HCT116 (cell line): ENCODE results near the gene CA10. TPM values are rescaled to one million over a fixed set of nuclear protein-coding genes. Genes with fewer than 3 reads are reported as not detected.

Source experiments
- ATAC-seq: fragments of 200-7000 bp; cut with Tn5 transposase; 2 replicates; pipeline ENCODE4 v1.9.1; 2020; ENCODE audit warnings: mild to moderate bottlenecking, moderate library complexity
- BruUV-seq: library from RNA; stranded (reverse); fragments of 400-500 nt; replicated peaks from 2 replicates; lab custom pipeline; 2021; lab: Mats Ljungman, UMichigan
- CTCF ChIA-PET: fragments of 300-600 bp; sonication (Branson Sonifier 250); formaldehyde crosslinking; loops from one replicate; lab custom pipeline; 2021; ENCODE audit warnings: antibody characterized with exemption; lab: Charles Lee
- POLR2A ChIA-PET: fragments of 300-600, 350-600 bp; sonication (Branson Sonifier 250); formaldehyde crosslinking; loops from one replicate; lab custom pipeline; 2021; ENCODE audit warnings: antibody characterized with exemption; lab: Charles Lee
- RAD21 ChIA-PET, 2 experiments: fragments of 300-600 bp; sonication (Branson Sonifier 250); formaldehyde crosslinking; loops; one replicate each; lab custom pipeline; 2023; ENCODE audit warnings: low total read pairs in 2 of 2; ENCODE audit not compliant: uncharacterized antibody in 2 of 2, unreplicated experiment in 2 of 2, low non-redundant PET in 1 of 2; lab: Charles Lee
- DNase-seq: peaks from one replicate; pipeline ENCODE4 v3.0.0-alpha.2; 2010; ENCODE audit warnings: low read depth, low spot score
- H2AFZ ChIP-seq: fragments of 200-600 bp; shearing (Covaris generic), sonication (generic); 2 replicates; pipeline ENCODE4 v1.6.1; 2017; ENCODE audit warnings: low read depth, mixed run types, mixed read lengths, antibody characterized with exemption, low read length; ENCODE audit not compliant: poor library complexity, severe bottlenecking
- H3K27ac ChIP-seq: 2 replicates; pipeline ENCODE4 v1.5.1; 2012; ENCODE audit warnings: low read depth, low read length
- H3K27me3 ChIP-seq: fragments of 200-600 bp; sonication (generic); 2 replicates; pipeline ENCODE4 v1.6.1; 2016; ENCODE audit warnings: mixed run types, low read length, mixed read lengths; ENCODE audit not compliant: insufficient read depth
- H3K36me3 ChIP-seq, 2 experiments: fragments of 200-500 bp in 1 of 2; fragments of 200-600 bp in 1 of 2; sonication (Bioruptor generic) in 1 of 2; sonication (generic) in 1 of 2; 2 replicates each; pipeline versions ENCODE4 v1.5.1 to v1.6.1; 2014 to 2016; ENCODE audit warnings: low read length in 2 of 2, inconsistent platforms in 1 of 2, mixed read lengths in 1 of 2, mixed run types in 1 of 2; ENCODE audit not compliant: insufficient read depth in 2 of 2, control insufficient read depth in 1 of 2
- H3K4me1 ChIP-seq, 2 experiments: fragments of 200-600 bp in 1 of 2; sonication (generic) in 1 of 2; 2 replicates each; pipeline versions ENCODE4 v1.5.1 to v1.6.1; 2012 to 2017; ENCODE audit warnings: low read length in 2 of 2, inconsistent platforms in 1 of 2, mild to moderate bottlenecking in 1 of 2, mixed read lengths in 1 of 2, mixed run types in 1 of 2, moderate library complexity in 1 of 2; ENCODE audit not compliant: insufficient read depth in 2 of 2, control insufficient read depth in 1 of 2
- H3K4me2 ChIP-seq: fragments of 200-600 bp; sonication (generic); 2 replicates; pipeline ENCODE4 v1.6.1; 2017; ENCODE audit warnings: mixed run types, low read length, mixed read lengths
- H3K4me3 ChIP-seq, 2 experiments: fragments of 200-600 bp in 1 of 2; sonication (generic) in 1 of 2; replicated peaks in 1 of 2; 2 replicates each; pipeline ENCODE4 v1.5.1; 2011 to 2016; ENCODE audit warnings: low read length in 2 of 2, control low read depth in 1 of 2, low read depth in 1 of 2, mild to moderate bottlenecking in 1 of 2, mixed read lengths in 1 of 2, mixed run types in 1 of 2
- H3K79me2 ChIP-seq: fragments of 200-600 bp; sonication (generic); 2 replicates; pipeline ENCODE4 v1.6.1; 2017; ENCODE audit warnings: mild to moderate bottlenecking, mixed run types, low read length, moderate library complexity, mixed read lengths; ENCODE audit not compliant: insufficient read depth
- H3K9ac ChIP-seq: fragments of 200-600 bp; sonication (generic); 2 replicates; pipeline ENCODE4 v1.6.1; 2016; ENCODE audit warnings: low read length, mixed read lengths
- H3K9me2 ChIP-seq: fragments of 200-600 bp; sonication (generic), shearing (Covaris generic); 2 replicates; pipeline ENCODE4 v1.6.1; 2017; ENCODE audit warnings: mixed run types, mild to moderate bottlenecking, moderate library complexity; ENCODE audit not compliant: insufficient read depth
- H3K9me3 ChIP-seq, 2 experiments: fragments of 200-500 bp in 1 of 2; fragments of 200-600 bp in 1 of 2; sonication (Bioruptor generic) in 1 of 2; sonication (generic) in 1 of 2; 2 replicates each; pipeline ENCODE4 v1.6.1; 2014 to 2017; ENCODE audit warnings: low read length in 2 of 2, mixed read lengths in 2 of 2, inconsistent platforms in 1 of 2, low read depth in 1 of 2, mild to moderate bottlenecking in 1 of 2, mixed run types in 1 of 2, moderate library complexity in 1 of 2; ENCODE audit not compliant: control insufficient read depth in 1 of 2, insufficient read depth in 1 of 2
- H4K20me1 ChIP-seq: fragments of 200-600 bp; sonication (generic), shearing (Covaris generic); 2 replicates; pipeline ENCODE4 v1.6.1; 2017; ENCODE audit warnings: mixed run types, mild to moderate bottlenecking, moderate library complexity; ENCODE audit not compliant: insufficient read depth
- CBX3 ChIP-seq: IDR thresholded peaks from 2 replicates; pipeline ENCODE4 v1.6.1; 2012; ENCODE audit warnings: low read depth
- EGR1 ChIP-seq: IDR thresholded peaks from 2 replicates; pipeline ENCODE4 v1.6.1; 2012; ENCODE audit warnings: low read depth
- EZH2 ChIP-seq: fragments of 200-600 bp; sonication (generic); IDR thresholded peaks from 2 replicates; pipeline ENCODE4 v1.6.1; 2017; ENCODE audit warnings: antibody characterized with exemption, mixed run types
- FOSL1 ChIP-seq: IDR thresholded peaks from 2 replicates; pipeline ENCODE4 v1.6.1; 2012; ENCODE audit warnings: low read depth
- MAX ChIP-seq: IDR thresholded peaks from 2 replicates; pipeline ENCODE4 v1.6.1; 2012
- POLR2AphosphoS5 ChIP-seq: IDR thresholded peaks from 2 replicates; pipeline ENCODE4 v1.6.1; 2011; ENCODE audit warnings: mild to moderate bottlenecking, low read depth, low read length, moderate library complexity
- SRF ChIP-seq: IDR thresholded peaks from 2 replicates; pipeline ENCODE4 v1.6.1; 2012; ENCODE audit warnings: low read depth
- intact Hi-C: fragments of 100-400 bp; cut with micrococcal nuclease; formaldehyde crosslinking; loops from 2 replicates; pipeline ENCODE4 v1.10.0; 2022
- total RNA-seq: library from RNA; stranded (reverse); gene quantifications from one replicate; pipeline ENCODE4 v1.2.1, GENCODE V29; 2021; ENCODE audit not compliant: unreplicated experiment

Gene CA10
- total RNA-seq, 1 experiment from 2014 or later = not detected

GRCh38 chr17:51580869-51581268 is 577.6 kb downstream of the CA10 start:
- intact Hi-C loops = no loop called here
- Histone ChIP-seq H3K27me3 (peaks cover 3% of the 10 kb centered on the region; the same call in 1 of the 2 replicates), H3K9me3 (no peaks in the 10 kb centered on the region), H3K9ac (no peak overlapping the region), H3K4me2 (no peak overlapping the region), H3K79me2 (no peaks in the 10 kb centered on the region), H3K9me2 (no peaks in the 10 kb centered on the region), H4K20me1 (no peaks in the 10 kb centered on the region), H3K4me1 (no peaks in the 10 kb centered on the region), H3K27ac (no peak overlapping the region), H3K36me3 (no peaks in the 10 kb centered on the region), H2AFZ (no peak overlapping the region), H3K4me3 (no peak overlapping the region)
- BruUV-seq = no TSS peak
- ChIA-PET CTCF (no interaction called here), POLR2A (no interaction called here), RAD21 (no interaction called here)
- ATAC-seq (no peak), DNase-seq (no peak)
- TF ChIP-seq MAX (no peak), FOSL1 (no peak), POLR2AphosphoS5 (no peak), EZH2 (no peak), EGR1 (no peak), SRF (no peak), CBX3 (no peak)
